Nephron (organoid): Measurements from ENCODE around the gene HBS1L.

Experiments used
- H3K27ac Mint-ChIP-seq, 3 experiments: 2 replicates each; pipeline ENCODE4 v1.8.0; 2020; ENCODE audit warnings: mixed read lengths in 3 of 3, mild to moderate bottlenecking in 2 of 3, moderate library complexity in 1 of 3
- H3K27me3 Mint-ChIP-seq: 2 replicates; pipeline ENCODE4 v1.8.0; 2021; ENCODE audit warnings: low read depth, mild to moderate bottlenecking, moderate library complexity, mixed read lengths
- H3K36me3 Mint-ChIP-seq: 2 replicates; pipeline ENCODE4 v1.8.0; 2020; ENCODE audit warnings: low read depth, mixed read lengths
- H3K4me1 Mint-ChIP-seq: 2 replicates; pipeline ENCODE4 v1.8.0; 2020; ENCODE audit warnings: mixed read lengths
- H3K4me3 Mint-ChIP-seq, 3 experiments: 2 replicates each; pipeline ENCODE4 v1.8.0; 2020; ENCODE audit warnings: mild to moderate bottlenecking in 3 of 3, mixed read lengths in 3 of 3, moderate library complexity in 2 of 3
- H3K9me3 Mint-ChIP-seq: 2 replicates; pipeline ENCODE4 v1.8.0; 2020; ENCODE audit warnings: mixed read lengths
- CTCF ChIP-seq, 3 experiments: fragments of 200-600 bp; sonication (generic); IDR thresholded peaks; one replicate each; pipeline ENCODE4 v1.5.0; 2021; ENCODE audit warnings: antibody characterized with exemption in 3 of 3; ENCODE audit not compliant: unreplicated experiment in 3 of 3

Gene HBS1L

GRCh38 chr6:135085700-135086413 is 31.2 kb upstream of the HBS1L start:
- TF ChIP-seq CTCF (IDR thresholded peaks at IDR 0.05; ENCODE audit: unreplicated experiment in 3 of 3) = no peak
- Mint-ChIP-seq H3K4me1 (no peaks in the 10 kb centered on the region), H3K9me3 (peaks cover 10% of the 10 kb centered on the region), H3K27me3 (no peaks in the 10 kb centered on the region), H3K27ac (no peak overlapping the region), H3K4me3 (no peak overlapping the region), H3K36me3 (no peaks in the 10 kb centered on the region)

GRCh38 chr6:135084916-135085269 is 30.3 kb upstream of the HBS1L start:
- no peak overlapping the region for H3K27ac Mint-ChIP-seq
- H3K9me3 Mint-ChIP-seq = peaks cover 10% of the 10 kb centered on the region
- H3K36me3 Mint-ChIP-seq = no peaks in the 10 kb centered on the region
- H3K4me1 Mint-ChIP-seq = no peaks in the 10 kb centered on the region
- no peaks in the 10 kb centered on the region for H3K27me3 Mint-ChIP-seq
- TF ChIP-seq CTCF (IDR thresholded peaks at IDR 0.05; ENCODE audit: unreplicated experiment in 3 of 3) = no peak
- H3K4me3 Mint-ChIP-seq = no peak overlapping the region

- Mint-ChIP-seq H3K4me3 (no peak overlapping the region), H3K9me3 (peaks cover 10% of the 10 kb centered on the region), H3K4me1 (no peaks in the 10 kb centered on the region), H3K27ac (no peak overlapping the region), H3K27me3 (no peaks in the 10 kb centered on the region), H3K36me3 (no peaks in the 10 kb centered on the region)
- no peak for TF ChIP-seq CTCF (IDR thresholded peaks at IDR 0.05; ENCODE audit: unreplicated experiment in 3 of 3)
These were observed 29.6 kb upstream of the HBS1L start for GRCh38 chr6:135084001-135084915.

- Mint-ChIP-seq H3K4me1 (no peaks in the 10 kb centered on the region), H3K9me3 (peaks cover 10% of the 10 kb centered on the region), H3K4me3 (no peak overlapping the region), H3K36me3 (no peaks in the 10 kb centered on the region), H3K27ac (no peak overlapping the region), H3K27me3 (no peaks in the 10 kb centered on the region)
- no peak for TF ChIP-seq CTCF (IDR thresholded peaks at IDR 0.05; ENCODE audit: unreplicated experiment in 3 of 3)
These were observed 27.3 kb upstream of the HBS1L start for GRCh38 chr6:135081966-135082365.

- Mint-ChIP-seq H3K36me3 (no peaks in the 10 kb centered on the region), H3K9me3 (no peaks in the 10 kb centered on the region), H3K4me1 (no peaks in the 10 kb centered on the region), H3K4me3 (no peak overlapping the region), H3K27ac (no peak overlapping the region), H3K27me3 (no peaks in the 10 kb centered on the region)
- no peak for TF ChIP-seq CTCF (IDR thresholded peaks at IDR 0.05; ENCODE audit: unreplicated experiment in 3 of 3)
These were observed 20.4 kb upstream of the HBS1L start for GRCh38 chr6:135075018-135075417.
